Measurements from ENCODE around the gene HOXB13. TPM values are rescaled to one million over a fixed set of nuclear protein-coding genes. Genes with fewer than 3 reads are reported as not detected.

The HOXB13 gene
- total RNA-seq, 1 donor from 2014 or later: 0.20 TPM

GRCh38 chr17:48757524-48757961 lies 29.0 kb upstream of the HOXB13 start:
- Mint-ChIP-seq H3K36me3 (ENCODE audit: unreplicated experiment) (peaks cover 2% of the 10 kb centered on the region), H3K4me1 (ENCODE audit: low read depth, unreplicated experiment) (no peaks in the 10 kb centered on the region), H3K27me3 (ENCODE audit: unreplicated experiment) (peaks cover 28% of the 10 kb centered on the region), H3K9me3 (ENCODE audit: unreplicated experiment) (peaks cover 8% of the 10 kb centered on the region), H3K4me3 (ENCODE audit: unreplicated experiment) (no peak overlapping the region), H3K27ac (ENCODE audit: unreplicated experiment) (no peak overlapping the region)
- no peak for TF ChIP-seq CTCF (IDR thresholded peaks at IDR 0.05; ENCODE audit: partially characterized antibody, unreplicated experiment)
- no peak for DNase-seq

GRCh38 chr17:48756830-48757251 lies 28.3 kb upstream of the HOXB13 start:
- H3K9me3 Mint-ChIP-seq (ENCODE audit: unreplicated experiment): peaks cover 10% of the 10 kb centered on the region
- no peak for DNase-seq
- no peak for TF ChIP-seq CTCF (IDR thresholded peaks at IDR 0.05; ENCODE audit: partially characterized antibody, unreplicated experiment)
- H3K36me3 Mint-ChIP-seq (ENCODE audit: unreplicated experiment): no peaks in the 10 kb centered on the region
- no peak overlapping the region for H3K27ac Mint-ChIP-seq (ENCODE audit: unreplicated experiment)
- no peak overlapping the region for H3K4me3 Mint-ChIP-seq (ENCODE audit: unreplicated experiment)
- peaks cover 33% of the 10 kb centered on the region for H3K27me3 Mint-ChIP-seq (ENCODE audit: unreplicated experiment)
- H3K4me1 Mint-ChIP-seq (ENCODE audit: low read depth, unreplicated experiment): peaks cover 2% of the 10 kb centered on the region

- H3K27ac Mint-ChIP-seq (ENCODE audit: unreplicated experiment): no peak overlapping the region
- DNase-seq: no peak
- peaks cover 41% of the 10 kb centered on the region for H3K27me3 Mint-ChIP-seq (ENCODE audit: unreplicated experiment)
- H3K4me3 Mint-ChIP-seq (ENCODE audit: unreplicated experiment): no peak overlapping the region
- H3K9me3 Mint-ChIP-seq (ENCODE audit: unreplicated experiment): peaks cover 9% of the 10 kb centered on the region
- H3K4me1 Mint-ChIP-seq (ENCODE audit: low read depth, unreplicated experiment): peaks cover 11% of the 10 kb centered on the region
- TF ChIP-seq CTCF (IDR thresholded peaks at IDR 0.05; ENCODE audit: partially characterized antibody, unreplicated experiment): no peak
- H3K36me3 Mint-ChIP-seq (ENCODE audit: unreplicated experiment): no peaks in the 10 kb centered on the region
Measured at GRCh38 chr17:48755356-48755755, 26.8 kb upstream of the HOXB13 start.

- no peak overlapping the region for H3K27ac Mint-ChIP-seq (ENCODE audit: unreplicated experiment)
- H3K9me3 Mint-ChIP-seq (ENCODE audit: unreplicated experiment): peaks cover 8% of the 10 kb centered on the region
- H3K4me1 Mint-ChIP-seq (ENCODE audit: low read depth, unreplicated experiment): peaks cover 11% of the 10 kb centered on the region
- peaks cover 44% of the 10 kb centered on the region for H3K27me3 Mint-ChIP-seq (ENCODE audit: unreplicated experiment)
- no peak for TF ChIP-seq CTCF (IDR thresholded peaks at IDR 0.05; ENCODE audit: partially characterized antibody, unreplicated experiment)
- DNase-seq: no peak
- no peaks in the 10 kb centered on the region for H3K36me3 Mint-ChIP-seq (ENCODE audit: unreplicated experiment)
- peak overlapping the region; percentile 49 for H3K4me3 Mint-ChIP-seq (ENCODE audit: unreplicated experiment)
Measured at GRCh38 chr17:48754500-48755261, 26.1 kb upstream of the HOXB13 start.

- H3K9me3 Mint-ChIP-seq (ENCODE audit: unreplicated experiment): peaks cover 9% of the 10 kb centered on the region
- H3K36me3 Mint-ChIP-seq (ENCODE audit: unreplicated experiment): no peaks in the 10 kb centered on the region
- no peak overlapping the region for H3K27ac Mint-ChIP-seq (ENCODE audit: unreplicated experiment)
- H3K27me3 Mint-ChIP-seq (ENCODE audit: unreplicated experiment): peaks cover 48% of the 10 kb centered on the region
- TF ChIP-seq CTCF (IDR thresholded peaks at IDR 0.05; ENCODE audit: partially characterized antibody, unreplicated experiment): no peak
- no peak overlapping the region for H3K4me3 Mint-ChIP-seq (ENCODE audit: unreplicated experiment)
- no peak for DNase-seq
- peaks cover 11% of the 10 kb centered on the region for H3K4me1 Mint-ChIP-seq (ENCODE audit: low read depth, unreplicated experiment)
Measured at GRCh38 chr17:48753794-48754499, 25.4 kb upstream of the HOXB13 start.
